Activated CD4-positive, alpha-beta T cell treated with anti-CD3 and anti-CD28 coated beads, Interleukin-2, amount 50 U/mL, for 24 hours (primary cell): ENCODE data around the gene DNAH5.
"Not testable (repeated sequence)": the region's sequence is repeated elsewhere in the genome, so short reads cannot be mapped to it uniquely, and the experiment has no call there.

ENCODE experiments used
- DNase-seq, 2 donors: peaks; one replicate each; pipeline ENCODE4 v3.0.0-alpha.2; 2020; ENCODE audit warnings: low read depth in 1 of 2, low spot score in 1 of 2

DNAH5 gene

DNA sequence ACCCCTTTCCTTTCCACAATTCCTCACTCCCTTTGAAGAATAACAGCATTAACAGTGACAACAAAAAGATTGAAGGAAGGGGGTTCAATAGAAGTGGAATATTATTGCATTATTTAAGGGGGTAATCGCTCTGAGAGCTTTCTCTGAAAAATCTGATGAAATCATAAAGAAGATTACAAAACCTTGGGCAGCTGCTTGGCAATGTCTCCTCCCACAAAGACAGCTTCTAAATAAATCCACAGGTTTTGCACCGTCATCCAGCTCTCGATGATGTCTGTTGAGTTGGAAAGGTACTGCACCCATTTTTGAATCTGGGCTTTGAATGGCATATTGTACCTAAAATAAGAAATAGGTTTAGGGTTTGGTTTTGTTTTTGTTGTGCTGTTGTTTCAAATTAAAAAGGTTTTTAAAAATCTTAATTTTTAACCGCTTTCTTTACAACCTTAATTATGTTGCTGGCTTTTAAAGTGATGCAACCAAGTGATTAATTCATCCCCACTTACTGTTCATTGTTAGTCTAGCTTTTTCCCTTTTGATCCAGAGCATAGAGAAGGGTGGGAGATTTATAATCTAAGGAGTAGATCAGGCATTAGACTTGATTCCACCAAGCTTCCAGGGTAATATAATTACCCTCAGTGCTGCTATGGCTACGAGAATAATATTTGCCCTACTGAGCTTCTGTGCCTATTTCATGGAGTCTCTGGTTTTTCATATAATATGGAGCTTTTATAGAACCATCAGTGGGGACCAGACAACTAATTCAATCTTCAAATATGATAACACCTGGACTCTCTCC, 85.0 kb downstream of the DNAH5 start:
- no peak for DNase-seq

GRCh38 chr5:13843175-13843846, 101.2 kb downstream of the DNAH5 start:
- DNase-seq: no peak

DNA sequence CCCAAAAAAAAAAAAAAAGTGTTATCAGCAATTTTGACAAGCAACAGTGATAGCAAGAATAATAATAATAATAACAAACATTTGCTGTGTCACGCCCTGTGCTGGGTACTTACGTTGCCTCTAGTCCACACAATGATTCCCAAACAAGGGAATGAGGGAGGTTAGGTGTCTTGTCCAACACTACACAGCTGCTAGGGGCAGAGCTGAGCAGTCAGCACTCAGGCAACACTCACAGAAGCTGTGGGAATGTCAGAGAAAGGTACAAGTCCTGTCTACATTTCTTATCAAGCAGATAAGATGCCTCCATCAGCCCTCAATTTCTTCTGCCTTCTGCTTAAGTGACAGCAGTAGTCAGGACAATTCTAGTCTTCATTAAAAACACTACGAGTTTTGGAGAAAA, 111.0 kb downstream of the DNAH5 start:
- no peak for DNase-seq

GRCh38 chr5:13831351-13831750, 113.1 kb downstream of the DNAH5 start:
- no peak for DNase-seq

GRCh38 chr5:13830536-13830935, 114.0 kb downstream of the DNAH5 start:
- DNase-seq: no peak

DNA sequence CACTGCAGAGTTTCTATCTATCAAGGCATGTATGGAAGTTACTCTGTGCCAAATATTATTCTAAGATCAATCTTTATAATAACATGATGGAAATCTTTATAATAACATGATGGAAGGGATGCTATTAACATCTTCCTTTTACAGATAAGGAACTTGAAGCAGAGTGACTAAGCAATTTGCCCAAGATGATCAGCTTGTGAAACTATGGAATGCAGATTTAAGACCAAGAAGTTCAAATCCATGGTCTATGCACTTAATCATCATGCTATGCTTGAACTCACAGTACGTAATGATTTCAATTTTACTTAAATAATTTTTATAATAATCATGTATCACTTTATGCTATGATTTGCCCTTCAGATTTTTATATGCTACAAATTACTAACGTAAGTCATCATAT, 123.1 kb downstream of the DNAH5 start:
- DNase-seq: no peak

DNA sequence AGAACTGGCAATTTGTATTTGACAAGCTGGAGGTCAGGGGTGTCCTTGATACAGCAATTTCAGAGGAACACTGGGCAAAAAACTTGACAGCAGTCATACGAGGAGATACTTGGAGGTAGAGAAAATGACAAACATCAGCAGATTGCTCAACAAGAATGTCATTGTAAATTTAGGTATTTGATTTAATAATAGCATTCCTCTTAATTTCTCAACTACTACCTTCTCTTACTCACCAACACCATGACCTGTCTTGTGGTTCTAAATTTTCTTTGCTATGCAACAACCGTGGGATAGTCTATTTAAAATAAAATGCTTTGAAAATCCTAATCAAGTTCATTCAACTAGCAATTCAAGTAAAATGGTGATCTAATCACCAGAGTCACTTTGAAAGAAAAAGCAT, 128.4 kb downstream of the DNAH5 start:
- no peak for DNase-seq

- DNase-seq: no peak
Observed at GRCh38 chr5:13814301-13814700, 130.2 kb downstream of the DNAH5 start.

DNA sequence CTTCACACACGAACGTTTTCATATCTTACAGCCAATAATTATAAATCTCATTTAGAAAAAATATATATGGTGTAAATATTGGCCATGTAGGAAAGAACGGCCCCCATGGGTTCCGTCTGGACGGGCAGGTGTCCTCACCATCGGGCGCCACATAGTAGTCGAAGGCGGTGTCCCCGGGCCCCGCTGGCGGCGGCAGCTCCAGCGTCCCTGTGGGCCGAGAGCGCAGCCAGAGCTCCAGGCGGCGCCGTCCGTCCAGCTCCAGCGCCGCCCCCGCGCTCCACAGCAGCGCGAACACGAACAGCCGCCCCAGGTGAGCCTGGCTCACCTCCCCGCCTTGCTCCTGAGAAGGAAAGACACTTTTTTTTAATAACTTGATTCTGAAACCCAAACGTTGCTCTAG, 134.6 kb downstream of the DNAH5 start:
- no peak for DNase-seq

- no peak for DNase-seq
Observed at GRCh38 chr5:13804336-13804735, 140.2 kb downstream of the DNAH5 start.

- not testable (repeated sequence) for DNase-seq
Observed at GRCh38 chr5:13798569-13798968, 145.9 kb downstream of the DNAH5 start.

DNA sequence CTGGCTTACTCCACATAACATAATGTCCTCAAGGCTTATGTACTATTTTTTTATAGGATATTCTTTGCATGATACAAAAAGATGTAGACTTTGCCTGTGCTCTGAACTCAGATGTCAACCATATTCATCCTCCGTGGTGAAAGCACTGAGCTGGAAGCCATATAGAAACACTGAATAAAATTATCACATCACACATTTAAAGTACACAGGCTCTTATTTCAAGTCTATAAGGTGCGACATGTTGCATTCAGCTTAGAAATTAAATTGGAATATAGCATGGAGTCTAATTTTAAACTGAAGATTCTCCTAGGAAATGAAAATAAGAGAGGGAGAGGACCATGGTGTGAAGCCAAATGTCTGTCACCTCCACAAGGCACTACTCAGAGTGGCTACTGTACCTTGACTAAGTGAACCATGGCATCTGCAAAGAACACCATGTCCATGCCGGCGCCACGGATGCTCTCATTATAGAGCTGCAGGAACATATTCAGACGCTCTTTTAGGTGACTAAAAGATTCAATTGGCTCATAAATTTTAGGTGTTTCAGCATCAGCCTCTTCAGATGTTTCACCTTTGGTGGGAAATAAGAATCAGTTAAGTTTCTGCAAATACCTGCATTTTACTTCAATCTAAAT, 158.6 kb downstream of the DNAH5 start:
- no peak for DNase-seq

DNA sequence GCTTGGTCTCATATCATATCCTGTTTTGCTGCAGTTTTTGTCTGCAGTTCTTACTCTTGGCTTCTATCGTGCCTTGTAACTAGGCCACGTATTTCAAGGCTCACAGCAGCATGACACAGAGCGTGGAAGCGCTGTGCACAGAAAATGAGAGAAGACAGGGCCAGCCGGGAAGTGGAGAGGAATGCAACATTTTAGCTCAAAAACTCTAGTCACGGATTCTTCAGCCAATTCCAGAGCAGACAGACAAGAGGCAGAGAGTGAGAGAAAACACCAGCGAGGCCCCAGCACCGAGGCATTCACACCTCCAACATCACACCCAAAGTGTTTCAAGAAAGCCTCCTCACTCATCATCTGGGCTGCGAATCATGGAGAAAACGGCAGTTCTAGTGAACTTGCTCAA, 160.8 kb downstream of the DNAH5 start:
- DNase-seq: no peak

DNA sequence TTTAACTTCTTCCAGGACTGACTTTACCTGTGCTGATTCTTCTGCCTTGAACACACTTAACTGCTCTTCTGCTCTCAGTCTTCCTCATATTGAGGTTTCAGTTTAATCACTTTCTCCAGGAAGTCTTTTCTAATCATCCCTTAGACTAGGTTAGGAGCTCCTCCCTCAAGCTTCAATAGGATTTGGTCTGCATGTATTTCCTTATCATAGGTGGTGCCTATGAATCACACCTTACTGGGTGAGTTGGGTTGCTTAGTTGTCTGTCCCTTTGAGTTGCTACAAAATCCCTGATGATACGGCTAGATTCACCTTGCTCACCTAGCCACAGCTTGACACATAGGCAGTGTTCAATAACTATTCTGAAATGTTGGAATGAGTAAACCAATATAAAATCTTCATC, 164.4 kb downstream of the DNAH5 start:
- no peak for DNase-seq

GRCh38 chr5:13773649-13774048, 170.8 kb downstream of the DNAH5 start:
- no peak for DNase-seq

GRCh38 chr5:13771011-13771571, 173.4 kb downstream of the DNAH5 start:
- no peak for DNase-seq

DNA sequence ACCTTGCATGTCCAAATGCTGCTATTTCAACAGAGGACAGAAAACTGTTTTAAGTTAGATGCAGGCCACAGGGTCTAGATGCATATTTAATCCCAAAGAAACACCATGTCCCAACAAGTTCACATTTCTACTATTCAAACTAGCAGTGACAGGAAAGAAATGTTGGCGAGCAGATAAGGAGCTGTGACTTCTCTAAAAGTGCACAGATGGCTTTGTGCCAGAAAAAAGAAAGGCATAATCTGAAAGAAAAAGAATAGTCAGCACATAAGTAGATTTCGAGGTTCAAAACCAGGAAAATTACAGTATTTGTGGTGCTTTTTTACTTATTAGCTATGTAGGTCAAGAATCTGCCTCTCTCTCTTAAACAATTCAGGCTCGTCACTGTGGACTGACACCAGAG, 178.3 kb downstream of the DNAH5 start:
- no peak for DNase-seq

GRCh38 chr5:13763719-13764118, 180.8 kb downstream of the DNAH5 start:
- no peak for DNase-seq

- DNase-seq: no peak
Observed at GRCh38 chr5:13749766-13750165, 194.7 kb downstream of the DNAH5 start.

DNA sequence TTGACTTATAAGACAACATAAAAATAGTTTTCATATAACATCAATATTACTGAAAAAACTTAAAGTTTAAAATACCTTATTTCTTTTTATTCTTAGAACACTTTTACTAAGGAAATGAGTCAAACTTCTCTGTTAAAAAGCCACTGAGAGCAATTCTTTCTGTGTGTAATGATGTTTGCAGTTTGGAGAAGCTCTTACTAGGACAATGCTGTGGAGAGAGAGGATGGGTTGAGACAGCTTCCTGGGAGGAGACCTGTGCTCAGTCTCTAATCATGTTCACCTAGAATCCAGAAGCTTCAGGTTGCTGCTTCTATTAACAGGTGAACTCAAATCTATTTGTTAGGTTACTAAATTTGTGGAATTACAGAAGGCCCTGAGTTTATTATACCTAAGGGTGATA, 198.5 kb downstream of the DNAH5 start:
- no peak for DNase-seq

DNA sequence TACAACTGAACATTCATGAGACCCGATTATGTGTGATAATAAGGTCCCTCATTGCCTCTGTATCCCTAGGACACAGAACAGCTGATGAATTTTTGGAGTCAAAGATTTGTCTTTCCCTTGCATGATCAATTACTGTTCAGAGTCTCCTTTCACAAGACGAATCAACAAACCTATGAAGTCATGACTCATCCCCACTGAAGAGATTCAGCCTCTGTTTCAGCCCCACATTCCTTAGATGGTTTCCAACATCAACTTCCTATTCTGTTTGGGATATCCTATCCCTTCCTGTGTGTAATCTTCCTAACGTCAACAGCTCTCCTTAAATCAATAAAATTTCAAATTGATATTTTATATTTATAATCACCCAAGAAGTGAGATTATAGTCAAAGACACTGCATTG, 199.0 kb downstream of the DNAH5 start:
- DNase-seq: no peak

DNA sequence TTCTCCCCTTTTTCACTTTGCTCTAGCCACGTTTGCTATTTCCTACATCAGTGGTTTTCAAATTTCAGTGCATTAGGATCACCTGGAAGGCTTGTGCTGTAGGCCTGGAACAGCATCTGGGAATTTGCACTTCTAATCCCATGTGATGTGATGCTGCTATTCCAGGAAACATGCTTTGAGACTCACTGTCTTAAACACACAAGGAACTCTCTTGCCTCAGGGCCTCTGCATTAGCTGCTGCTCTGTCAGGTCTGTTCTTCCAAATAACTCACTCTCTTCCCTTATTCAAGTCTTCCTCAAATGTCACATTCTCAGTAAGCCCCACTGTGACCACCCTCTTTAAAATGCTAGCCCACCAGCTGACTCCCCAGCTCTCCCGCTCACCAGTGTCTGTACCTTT, 204.0 kb downstream of the DNAH5 start:
- DNase-seq: no peak
